ENCODE measurements around the gene ADH1A. TPM values are rescaled to one million over a fixed set of nuclear protein-coding genes. Genes with fewer than 3 reads are reported as not detected.

The ADH1A gene
- total RNA-seq, 2 experiments from 2014 or later: not detected

- TF ChIP-seq, protein P1, sequence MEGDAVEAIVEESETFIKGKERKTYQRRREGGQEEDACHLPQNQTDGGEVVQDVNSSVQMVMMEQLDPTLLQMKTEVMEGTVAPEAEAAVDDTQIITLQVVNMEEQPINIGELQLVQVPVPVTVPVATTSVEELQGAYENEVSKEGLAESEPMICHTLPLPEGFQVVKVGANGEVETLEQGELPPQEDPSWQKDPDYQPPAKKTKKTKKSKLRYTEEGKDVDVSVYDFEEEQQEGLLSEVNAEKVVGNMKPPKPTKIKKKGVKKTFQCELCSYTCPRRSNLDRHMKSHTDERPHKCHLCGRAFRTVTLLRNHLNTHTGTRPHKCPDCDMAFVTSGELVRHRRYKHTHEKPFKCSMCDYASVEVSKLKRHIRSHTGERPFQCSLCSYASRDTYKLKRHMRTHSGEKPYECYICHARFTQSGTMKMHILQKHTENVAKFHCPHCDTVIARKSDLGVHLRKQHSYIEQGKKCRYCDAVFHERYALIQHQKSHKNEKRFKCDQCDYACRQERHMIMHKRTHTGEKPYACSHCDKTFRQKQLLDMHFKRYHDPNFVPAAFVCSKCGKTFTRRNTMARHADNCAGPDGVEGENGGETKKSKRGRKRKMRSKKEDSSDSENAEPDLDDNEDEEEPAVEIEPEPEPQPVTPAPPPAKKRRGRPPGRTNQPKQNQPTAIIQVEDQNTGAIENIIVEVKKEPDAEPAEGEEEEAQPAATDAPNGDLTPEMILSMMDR (IDR thresholded peaks at IDR 0.05): no peak
- no peaks in the 10 kb centered on the region for H3K36me3 ChIP-seq (ENCODE audit: insufficient read depth, low read length)
- no peaks in the 10 kb centered on the region for H3K27me3 ChIP-seq (ENCODE audit: control insufficient read depth in 1 of 2, insufficient read depth in 2 of 2, low read length in 2 of 2)
- no peaks in the 10 kb centered on the region for H3K4me1 ChIP-seq (ENCODE audit: insufficient read depth, low read length)
- Mint-ChIP-seq H3K4me3 (no peak overlapping the region), H3K36me3 (ENCODE audit: low read depth) (no peaks in the 10 kb centered on the region), H3K9me3 (no peaks in the 10 kb centered on the region), H3K27me3 (no peaks in the 10 kb centered on the region), H3K4me1 (ENCODE audit: low read depth) (no peaks in the 10 kb centered on the region), H3K27ac (no peak overlapping the region)
- ChIA-PET POLR2A (no interaction called here), CTCF (no interaction called here)
- no peak for ATAC-seq (ENCODE audit: poor library complexity)
- H3K4me3 ChIP-seq (ENCODE audit: low read length): no peak overlapping the region
- H3K9me3 ChIP-seq (ENCODE audit: control insufficient read depth in 1 of 2, insufficient read depth in 1 of 2, low read length in 2 of 2): no peaks in the 10 kb centered on the region
- no peak for DNase-seq
- no peak overlapping the region for H3K27ac ChIP-seq (ENCODE audit: low read depth in 1 of 2, low read length in 2 of 2)
- intact Hi-C loops (cut with DNase I, micrococcal nuclease): no loop called here
Measured at GRCh38 chr4:99281261-99281660, 9.5 kb downstream of the ADH1A start.

DNA sequence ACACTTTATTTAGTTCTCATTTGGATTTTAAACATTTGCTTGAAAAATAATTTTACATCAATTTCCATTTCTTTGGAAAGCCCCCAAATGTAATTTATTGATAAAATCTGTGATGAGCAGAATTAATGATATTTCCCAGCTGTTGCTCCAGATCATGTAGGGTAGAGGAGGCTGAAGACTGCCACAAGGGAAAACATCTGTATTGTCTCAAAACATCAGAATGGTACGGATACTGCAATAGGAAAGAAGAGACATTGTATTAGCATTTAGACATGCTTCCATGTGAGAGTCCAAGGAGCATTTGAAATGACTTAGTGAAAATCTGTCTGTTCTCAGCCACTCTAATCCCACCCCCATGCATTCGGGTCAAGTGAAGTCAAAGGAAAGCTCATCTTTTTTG is 14.4 kb downstream of the ADH1A start:
- ChIA-PET POLR2A (no interaction called here), CTCF (no interaction called here)
- Mint-ChIP-seq H3K36me3 (ENCODE audit: low read depth) (no peaks in the 10 kb centered on the region), H3K27ac (no peak overlapping the region), H3K9me3 (no peaks in the 10 kb centered on the region), H3K4me3 (no peak overlapping the region), H3K27me3 (no peaks in the 10 kb centered on the region), H3K4me1 (ENCODE audit: low read depth) (no peaks in the 10 kb centered on the region)
- Histone ChIP-seq H3K4me1 (ENCODE audit: insufficient read depth, low read length) (no peaks in the 10 kb centered on the region), H3K27me3 (ENCODE audit: control insufficient read depth in 1 of 2, insufficient read depth in 2 of 2, low read length in 2 of 2) (no peaks in the 10 kb centered on the region), H3K9me3 (ENCODE audit: control insufficient read depth in 1 of 2, insufficient read depth in 1 of 2, low read length in 2 of 2) (no peaks in the 10 kb centered on the region), H3K27ac (ENCODE audit: low read depth in 1 of 2, low read length in 2 of 2) (no peak overlapping the region), H3K36me3 (ENCODE audit: insufficient read depth, low read length) (no peaks in the 10 kb centered on the region), H3K4me3 (ENCODE audit: low read length) (no peak overlapping the region)
- TF ChIP-seq, protein P1 (IDR thresholded peaks at IDR 0.05): no peak
- ATAC-seq (ENCODE audit: poor library complexity): no peak
- DNase-seq: no peak
- intact Hi-C loops (cut with DNase I, micrococcal nuclease): no loop called here

- H3K27me3 ChIP-seq (ENCODE audit: control insufficient read depth in 1 of 2, insufficient read depth in 2 of 2, low read length in 2 of 2): no peaks in the 10 kb centered on the region
- Mint-ChIP-seq H3K36me3 (ENCODE audit: low read depth) (no peaks in the 10 kb centered on the region), H3K27me3 (no peaks in the 10 kb centered on the region), H3K4me1 (ENCODE audit: low read depth) (no peaks in the 10 kb centered on the region), H3K4me3 (no peak overlapping the region), H3K27ac (no peak overlapping the region), H3K9me3 (no peaks in the 10 kb centered on the region)
- no peak overlapping the region for H3K4me3 ChIP-seq (ENCODE audit: low read length)
- ChIA-PET CTCF (no interaction called here), POLR2A (no interaction called here)
- H3K27ac ChIP-seq (ENCODE audit: low read depth in 1 of 2, low read length in 2 of 2): no peak overlapping the region
- TF ChIP-seq, protein P1 (IDR thresholded peaks at IDR 0.05): no peak
- H3K36me3 ChIP-seq (ENCODE audit: insufficient read depth, low read length): no peaks in the 10 kb centered on the region
- H3K9me3 ChIP-seq (ENCODE audit: control insufficient read depth in 1 of 2, insufficient read depth in 1 of 2, low read length in 2 of 2): no peaks in the 10 kb centered on the region
- intact Hi-C loops (cut with DNase I, micrococcal nuclease): no loop called here
- DNase-seq (no peak), ATAC-seq (ENCODE audit: poor library complexity) (no peak)
- H3K4me1 ChIP-seq (ENCODE audit: insufficient read depth, low read length): no peaks in the 10 kb centered on the region
Measured at GRCh38 chr4:99275885-99276284, 14.9 kb downstream of the ADH1A start.
